Ascending aorta (tissue), 2 donors: Measurements from ENCODE around the gene PON1. TPM values are rescaled to one million over a fixed set of nuclear protein-coding genes. Genes with fewer than 3 reads are reported as not detected.

Experiments used
- DNase-seq, 2 donors: peaks; one replicate each; pipeline ENCODE4 v3.0.0-alpha.2; 2019; ENCODE audit warnings: low spot score in 2 of 2
- H3K27ac ChIP-seq, 2 donors: fragments of 200-600 bp; sonication (generic); one replicate each; pipeline ENCODE4 v1.5.1; 2016 to 2017; ENCODE audit warnings: mild to moderate bottlenecking in 1 of 2
- H3K27me3 ChIP-seq: fragments of 200-600 bp; sonication (generic); one replicate; pipeline ENCODE4 v1.5.1; 2017
- H3K36me3 ChIP-seq, 2 donors: fragments of 200-600 bp; sonication (generic); one replicate each; pipeline ENCODE4 v1.5.1; 2016
- H3K4me1 ChIP-seq, 2 donors: fragments of 200-600 bp; sonication (generic); one replicate each; pipeline ENCODE4 v1.5.1; 2016 to 2017; ENCODE audit warnings: mild to moderate bottlenecking in 1 of 2
- H3K4me3 ChIP-seq, 2 donors: fragments of 200-600 bp; sonication (generic); one replicate each; pipeline ENCODE4 v1.5.1; 2016 to 2017; ENCODE audit warnings: mild to moderate bottlenecking in 1 of 2
- H3K9me3 ChIP-seq, 2 donors: fragments of 200-600 bp; sonication (generic); one replicate each; pipeline ENCODE4 v1.5.1; 2016
- CTCF ChIP-seq, 3 experiments: fragments of 200-600 bp in 2 of 3; fragments of 450-650 bp in 1 of 3; sonication (generic) in 2 of 3; IDR thresholded peaks; one replicate each; pipeline ENCODE4 v1.5.1; 2016 to 2019; ENCODE audit warnings: antibody characterized with exemption in 3 of 3, mild to moderate bottlenecking in 1 of 3, moderate library complexity in 1 of 3
- intact Hi-C: fragments of 100-400 bp; cut with DNase I; formaldehyde crosslinking; loops from one replicate; pipeline ENCODE4 v1.15.1; 2023
- total RNA-seq: library from RNA; depleted of rRNA; stranded (reverse); fragments of >200 nt; gene quantifications from one replicate; pipeline ENCODE4 v1.1.0, GENCODE V29; 2016

The PON1 gene
- total RNA-seq, 1 donor from 2014 or later = not detected

- intact Hi-C loops = no loop called here
- H3K4me3 ChIP-seq = no peak overlapping the region
- no peaks in the 10 kb centered on the region for H3K9me3 ChIP-seq
- no peaks in the 10 kb centered on the region for H3K27me3 ChIP-seq
- no peak for DNase-seq
- H3K36me3 ChIP-seq = no peaks in the 10 kb centered on the region
- TF ChIP-seq CTCF (IDR thresholded peaks at IDR 0.05) = no peak
- H3K4me1 ChIP-seq = no peaks in the 10 kb centered on the region
- H3K27ac ChIP-seq = no peak overlapping the region
Measured at GRCh38 chr7:95304990-95305389, 19.3 kb downstream of the PON1 start.

- DNase-seq = no peak
- Histone ChIP-seq H3K27me3 (no peaks in the 10 kb centered on the region), H3K9me3 (no peaks in the 10 kb centered on the region), H3K36me3 (no peaks in the 10 kb centered on the region), H3K4me1 (no peaks in the 10 kb centered on the region), H3K4me3 (no peak overlapping the region), H3K27ac (no peak overlapping the region)
- intact Hi-C loops = no loop called here
- no peak for TF ChIP-seq CTCF (IDR thresholded peaks at IDR 0.05)
Measured at GRCh38 chr7:95303013-95303905, 21.1 kb downstream of the PON1 start.

GRCh38 chr7:95298091-95298490 is 26.2 kb downstream of the PON1 start:
- Histone ChIP-seq H3K27me3 (no peaks in the 10 kb centered on the region), H3K27ac (no peak overlapping the region), H3K4me3 (no peak overlapping the region), H3K4me1 (no peaks in the 10 kb centered on the region), H3K36me3 (no peaks in the 10 kb centered on the region), H3K9me3 (no peaks in the 10 kb centered on the region)
- intact Hi-C loops = no loop called here
- no peak for TF ChIP-seq CTCF (IDR thresholded peaks at IDR 0.05)
- no peak for DNase-seq

- Histone ChIP-seq H3K27ac (no peak overlapping the region), H3K9me3 (no peaks in the 10 kb centered on the region), H3K36me3 (no peaks in the 10 kb centered on the region), H3K27me3 (no peaks in the 10 kb centered on the region), H3K4me3 (no peak overlapping the region), H3K4me1 (no peaks in the 10 kb centered on the region)
- no peak for DNase-seq
- intact Hi-C loops = no loop called here
- no peak for TF ChIP-seq CTCF (IDR thresholded peaks at IDR 0.05)
Measured at GRCh38 chr7:95297041-95297440, 27.3 kb downstream of the PON1 start.

GRCh38 chr7:95296456-95296855 is 27.9 kb downstream of the PON1 start:
- Histone ChIP-seq H3K27ac (no peak overlapping the region), H3K36me3 (no peaks in the 10 kb centered on the region), H3K9me3 (no peaks in the 10 kb centered on the region), H3K27me3 (no peaks in the 10 kb centered on the region), H3K4me1 (no peaks in the 10 kb centered on the region), H3K4me3 (no peak overlapping the region)
- DNase-seq = no peak
- intact Hi-C loops = no loop called here
- no peak for TF ChIP-seq CTCF (IDR thresholded peaks at IDR 0.05)
